Prostate gland (tissue), 2 donors: ENCODE measurements around the gene POU2AF3.

Source experiments
- CTCF ChIP-seq, 4 experiments: fragments of 200-600 bp in 2 of 4; fragments of 450-650 bp in 2 of 4; sonication (generic) in 2 of 4; IDR thresholded peaks; 1 replicate in 3 of 4; 2 replicates in 1 of 4; pipeline ENCODE4 v1.5.1; 2016 to 2019; ENCODE audit warnings: antibody characterized with exemption in 4 of 4, mild to moderate bottlenecking in 2 of 4, moderate library complexity in 2 of 4
- POLR2A ChIP-seq: fragments of 450-650 bp; IDR thresholded peaks from one replicate; pipeline ENCODE4 v1.6.1; 2016; ENCODE audit warnings: antibody characterized with exemption, mild to moderate bottlenecking

DNA sequence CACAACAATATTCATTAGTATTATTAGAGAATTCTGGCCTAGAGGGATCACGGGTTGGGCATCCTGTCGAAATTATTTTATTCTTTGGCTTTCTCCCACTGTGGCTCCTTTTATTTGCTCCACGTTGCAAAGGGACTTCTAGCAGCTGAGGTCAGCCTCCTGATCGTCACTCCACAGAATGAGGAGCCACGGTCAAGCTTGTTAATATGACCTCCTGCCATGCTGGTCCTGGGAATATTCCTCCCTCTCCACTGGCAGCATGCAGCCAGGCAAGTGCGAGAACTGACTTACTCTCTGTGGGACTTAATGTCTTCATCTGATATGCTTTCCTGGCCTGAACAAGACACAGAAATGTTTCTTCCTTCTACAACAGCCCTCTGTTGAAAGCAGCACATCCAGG lies 20.9 kb downstream of the POU2AF3 start:
- no peak for TF ChIP-seq CTCF (IDR thresholded peaks at IDR 0.05)
- no peak for TF ChIP-seq POLR2A
